GM23338 (cell line): ENCODE measurements around the gene UTS2. TPM values are rescaled to one million over a fixed set of nuclear protein-coding genes. Genes with fewer than 3 reads are reported as not detected.

Source experiments
- ATAC-seq: fragments of 200-7000 bp; cut with Tn5 transposase; 3 replicates; pipeline ENCODE4 v1.9.1; 2020
- DNase-seq: peaks from one replicate; pipeline ENCODE4 v3.0.0-alpha.2; 2015; ENCODE audit warnings: low spot score
- H2AFZ ChIP-seq: fragments of 200-600 bp; sonication (generic); 2 replicates; pipeline ENCODE4 v1.8.0; 2016; ENCODE audit warnings: antibody characterized with exemption, mild to moderate bottlenecking, moderate library complexity
- H3F3A ChIP-seq: fragments of 200-600 bp; sonication (generic); replicated peaks from 2 replicates; pipeline ENCODE4 v1.8.0; 2017; ENCODE audit warnings: antibody characterized with exemption, mixed run types, low read depth
- H3K27ac ChIP-seq: fragments of 200-600 bp; sonication (generic); 2 replicates; pipeline ENCODE4 v1.6.1; 2016; ENCODE audit warnings: low read depth
- H3K27me3 ChIP-seq: fragments of 200-600 bp; sonication (generic); 2 replicates; pipeline ENCODE4 v1.8.0; 2016; ENCODE audit warnings: mild to moderate bottlenecking, mixed run types, moderate library complexity; ENCODE audit not compliant: insufficient read depth
- H3K36me3 ChIP-seq: fragments of 200-600 bp; sonication (generic); 2 replicates; pipeline ENCODE4 v1.8.0; 2016; ENCODE audit warnings: mild to moderate bottlenecking; ENCODE audit not compliant: insufficient read depth
- H3K4me1 ChIP-seq: fragments of 200-600 bp; sonication (generic); 2 replicates; pipeline ENCODE4 v1.8.0; 2016; ENCODE audit warnings: mild to moderate bottlenecking, moderate library complexity; ENCODE audit not compliant: insufficient read depth
- H3K4me2 ChIP-seq: fragments of 200-600 bp; sonication (generic); 2 replicates; pipeline ENCODE4 v1.7.1; 2017; ENCODE audit warnings: mixed run types
- H3K4me3 ChIP-seq: fragments of 200-600 bp; sonication (generic); 2 replicates; pipeline ENCODE4 v1.6.1; 2016; ENCODE audit warnings: mixed run types
- H3K79me2 ChIP-seq: fragments of 200-600 bp; sonication (generic); replicated peaks from 2 replicates; pipeline ENCODE4 v1.8.0; 2017; ENCODE audit warnings: mild to moderate bottlenecking; ENCODE audit not compliant: insufficient read depth
- H3K9me2 ChIP-seq: fragments of 200-600 bp; sonication (generic); 2 replicates; pipeline ENCODE4 v1.8.0; 2017; ENCODE audit not compliant: insufficient read depth
- H4K20me1 ChIP-seq: fragments of 200-600 bp; sonication (generic); replicated peaks from 2 replicates; pipeline ENCODE4 v1.8.0; 2017; ENCODE audit warnings: mild to moderate bottlenecking; ENCODE audit not compliant: insufficient read depth
- H3K27ac Mint-ChIP-seq: 2 replicates; pipeline ENCODE4 v1.8.0; 2020; ENCODE audit warnings: inconsistent platforms, mild to moderate bottlenecking, moderate library complexity, mixed read lengths
- H3K27me3 Mint-ChIP-seq: 3 replicates; pipeline ENCODE4 v1.8.0; 2022; ENCODE audit warnings: low read depth, mild to moderate bottlenecking, moderate library complexity, mixed read lengths, inconsistent platforms; ENCODE audit not compliant: insufficient read depth, poor library complexity
- H3K36me3 Mint-ChIP-seq: 3 replicates; pipeline ENCODE4 v1.8.0; 2021; ENCODE audit warnings: low read depth, mild to moderate bottlenecking, inconsistent platforms, moderate library complexity, mixed read lengths
- H3K4me1 Mint-ChIP-seq: 3 replicates; pipeline ENCODE4 v1.8.0; 2020; ENCODE audit warnings: mild to moderate bottlenecking, inconsistent platforms, mixed read lengths
- H3K4me3 Mint-ChIP-seq: 3 replicates; pipeline ENCODE4 v1.8.0; 2021; ENCODE audit warnings: moderate library complexity, mild to moderate bottlenecking, inconsistent platforms, mixed read lengths
- H3K9me3 Mint-ChIP-seq: 3 replicates; pipeline ENCODE4 v1.8.0; 2020; ENCODE audit warnings: moderate library complexity, mild to moderate bottlenecking, inconsistent platforms, mixed read lengths
- CREB1 ChIP-seq: fragments of 250-450 bp; sonication (Bioruptor Pico); IDR thresholded peaks from 2 replicates; pipeline ENCODE4 v1.5.0; 2020; ENCODE audit warnings: low read depth, mild to moderate bottlenecking, moderate library complexity
- EZH2 ChIP-seq: fragments of 200-600 bp; sonication (generic); IDR thresholded peaks from one replicate; pipeline ENCODE4 v1.8.0; 2017; ENCODE audit warnings: antibody characterized with exemption, mild to moderate bottlenecking, low read depth; ENCODE audit not compliant: unreplicated experiment
- EZH2phosphoT487 ChIP-seq: fragments of 200-600 bp; sonication (generic); IDR thresholded peaks from one replicate; pipeline ENCODE4 v1.8.1; 2018; ENCODE audit warnings: antibody characterized with exemption; ENCODE audit not compliant: unreplicated experiment
- JUNB ChIP-seq: IDR thresholded peaks from one replicate; pipeline ENCODE4 v1.6.1; 2016; ENCODE audit warnings: antibody characterized with exemption; ENCODE audit not compliant: unreplicated experiment
- NANOG ChIP-seq: IDR thresholded peaks from 2 replicates; pipeline ENCODE4 v1.6.1; 2016; ENCODE audit warnings: antibody characterized with exemption, borderline replicate concordance
- POLR2AphosphoS5 ChIP-seq: IDR thresholded peaks from 2 replicates; pipeline ENCODE4 v1.6.1; 2016; ENCODE audit warnings: antibody characterized with exemption, low read depth
- REST ChIP-seq: IDR thresholded peaks from one replicate; pipeline ENCODE4 v1.6.1; 2018; ENCODE audit warnings: antibody characterized with exemption; ENCODE audit not compliant: unreplicated experiment
- STAT1 ChIP-seq: IDR thresholded peaks from one replicate; pipeline ENCODE4 v1.6.1; 2016; ENCODE audit warnings: antibody characterized with exemption; ENCODE audit not compliant: unreplicated experiment
- ZNF114 ChIP-seq: fragments of 250-450 bp; sonication (Bioruptor Pico); IDR thresholded peaks from 2 replicates; pipeline ENCODE4 v1.5.0; 2020; ENCODE audit warnings: mild to moderate bottlenecking, moderate library complexity
- ZNF331 ChIP-seq: fragments of 250-450 bp; sonication (Bioruptor Pico); IDR thresholded peaks from 2 replicates; pipeline ENCODE4 v1.5.0; 2020; ENCODE audit warnings: low read depth, mild to moderate bottlenecking, moderate library complexity
- polyA plus RNA-seq: library from polyadenylated mRNA; unstranded; fragments of >200 nt; fragmentation: Nextera tagmentation; extraction: Ambion mirVana; gene quantifications from 2 replicates; pipeline ENCODE4 v1.2.1, GENCODE V29; 2016
- total RNA-seq: library from RNA; depleted of rRNA; stranded (reverse); fragments of >200 nt; shearing (Covaris generic); gene quantifications from 2 replicates; pipeline ENCODE4 v1.2.3, GENCODE V29; 2014
- TF ChIP-seq, protein P1 (sequence below): IDR thresholded peaks from 2 replicates; pipeline ENCODE4 v1.6.1; 2016; ENCODE audit warnings: antibody characterized with exemption
- TF ChIP-seq, protein P2 (sequence below), 2 experiments: fragments of 200-600 bp in 1 of 2; sonication (generic) in 1 of 2; conservative IDR thresholded peaks; 2 replicates each; pipeline versions ENCODE4 v1.5.1 to v1.6.1; 2016 to 2017; ENCODE audit warnings: antibody characterized with exemption in 2 of 2, low read depth in 2 of 2, mild to moderate bottlenecking in 2 of 2, moderate library complexity in 1 of 2
- TF ChIP-seq, protein P3 (sequence below): fragments of 250-450 bp; sonication (Bioruptor Pico); IDR thresholded peaks from 2 replicates; pipeline ENCODE4 v1.5.0; 2020; ENCODE audit warnings: mild to moderate bottlenecking, moderate library complexity

UTS2 gene
- total and polyA plus RNA-seq, 2 experiments from 2014 or later = not detected

DNA sequence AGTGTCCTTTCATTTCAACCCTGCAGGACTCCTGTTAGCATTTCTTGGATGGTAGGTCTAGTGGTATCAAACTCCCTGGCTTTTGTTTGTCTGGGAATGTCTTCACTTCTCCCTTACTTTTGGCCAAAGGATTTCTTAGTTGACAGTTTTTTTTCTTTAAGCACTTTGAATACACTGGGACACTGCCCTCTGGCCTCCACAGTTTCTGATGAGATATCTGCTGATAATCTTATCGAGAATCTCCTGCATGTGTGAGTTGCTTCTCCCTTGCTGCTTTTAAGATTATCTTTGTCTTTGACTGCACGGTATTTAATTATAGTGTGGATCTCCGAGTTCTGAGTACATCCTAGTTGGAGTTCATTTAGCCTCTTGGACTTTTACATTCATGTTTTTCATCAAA lies 13.3 kb downstream of the UTS2 start:
- DNase-seq = no peak
- Histone ChIP-seq H3F3A (no peaks in the 10 kb centered on the region), H3K36me3 (peaks cover 38% of the 10 kb centered on the region), H3K79me2 (no peaks in the 10 kb centered on the region), H3K4me1 (no peaks in the 10 kb centered on the region), H2AFZ (no peak overlapping the region), H3K4me3 (no peak overlapping the region), H3K9me2 (no peaks in the 10 kb centered on the region), H4K20me1 (no peaks in the 10 kb centered on the region; the same call in 1 of the 2 replicates), H3K27ac (no peak overlapping the region), H3K27me3 (no peaks in the 10 kb centered on the region), H3K4me2 (no peak overlapping the region)
- no peaks in the 10 kb centered on the region for H3K4me1 Mint-ChIP-seq
- no peak for ATAC-seq
- H3K9me3 Mint-ChIP-seq = peaks cover 12% of the 10 kb centered on the region; the same call in 2 of the 3 replicates
- peaks cover 52% of the 10 kb centered on the region for H3K36me3 Mint-ChIP-seq
- TF ChIP-seq JUNB = no peak
- no peak for TF ChIP-seq ZNF331 (CRISPR knock-in tag)
- TF ChIP-seq STAT1 = no peak
- TF ChIP-seq, protein P1, sequence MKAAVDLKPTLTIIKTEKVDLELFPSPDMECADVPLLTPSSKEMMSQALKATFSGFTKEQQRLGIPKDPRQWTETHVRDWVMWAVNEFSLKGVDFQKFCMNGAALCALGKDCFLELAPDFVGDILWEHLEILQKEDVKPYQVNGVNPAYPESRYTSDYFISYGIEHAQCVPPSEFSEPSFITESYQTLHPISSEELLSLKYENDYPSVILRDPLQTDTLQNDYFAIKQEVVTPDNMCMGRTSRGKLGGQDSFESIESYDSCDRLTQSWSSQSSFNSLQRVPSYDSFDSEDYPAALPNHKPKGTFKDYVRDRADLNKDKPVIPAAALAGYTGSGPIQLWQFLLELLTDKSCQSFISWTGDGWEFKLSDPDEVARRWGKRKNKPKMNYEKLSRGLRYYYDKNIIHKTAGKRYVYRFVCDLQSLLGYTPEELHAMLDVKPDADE = no peak
- no peak for TF ChIP-seq ZNF114
- TF ChIP-seq NANOG = no peak
- TF ChIP-seq, protein P2, sequence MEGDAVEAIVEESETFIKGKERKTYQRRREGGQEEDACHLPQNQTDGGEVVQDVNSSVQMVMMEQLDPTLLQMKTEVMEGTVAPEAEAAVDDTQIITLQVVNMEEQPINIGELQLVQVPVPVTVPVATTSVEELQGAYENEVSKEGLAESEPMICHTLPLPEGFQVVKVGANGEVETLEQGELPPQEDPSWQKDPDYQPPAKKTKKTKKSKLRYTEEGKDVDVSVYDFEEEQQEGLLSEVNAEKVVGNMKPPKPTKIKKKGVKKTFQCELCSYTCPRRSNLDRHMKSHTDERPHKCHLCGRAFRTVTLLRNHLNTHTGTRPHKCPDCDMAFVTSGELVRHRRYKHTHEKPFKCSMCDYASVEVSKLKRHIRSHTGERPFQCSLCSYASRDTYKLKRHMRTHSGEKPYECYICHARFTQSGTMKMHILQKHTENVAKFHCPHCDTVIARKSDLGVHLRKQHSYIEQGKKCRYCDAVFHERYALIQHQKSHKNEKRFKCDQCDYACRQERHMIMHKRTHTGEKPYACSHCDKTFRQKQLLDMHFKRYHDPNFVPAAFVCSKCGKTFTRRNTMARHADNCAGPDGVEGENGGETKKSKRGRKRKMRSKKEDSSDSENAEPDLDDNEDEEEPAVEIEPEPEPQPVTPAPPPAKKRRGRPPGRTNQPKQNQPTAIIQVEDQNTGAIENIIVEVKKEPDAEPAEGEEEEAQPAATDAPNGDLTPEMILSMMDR (conservative IDR thresholded peaks at IDR 0.05; ENCODE audit: low read depth in 2 of 2) = no peak
- no peak for TF ChIP-seq POLR2AphosphoS5
- TF ChIP-seq EZH2 = no peak
- no peak for TF ChIP-seq EZH2phosphoT487
- TF ChIP-seq REST = no peak
- TF ChIP-seq, protein P3, sequence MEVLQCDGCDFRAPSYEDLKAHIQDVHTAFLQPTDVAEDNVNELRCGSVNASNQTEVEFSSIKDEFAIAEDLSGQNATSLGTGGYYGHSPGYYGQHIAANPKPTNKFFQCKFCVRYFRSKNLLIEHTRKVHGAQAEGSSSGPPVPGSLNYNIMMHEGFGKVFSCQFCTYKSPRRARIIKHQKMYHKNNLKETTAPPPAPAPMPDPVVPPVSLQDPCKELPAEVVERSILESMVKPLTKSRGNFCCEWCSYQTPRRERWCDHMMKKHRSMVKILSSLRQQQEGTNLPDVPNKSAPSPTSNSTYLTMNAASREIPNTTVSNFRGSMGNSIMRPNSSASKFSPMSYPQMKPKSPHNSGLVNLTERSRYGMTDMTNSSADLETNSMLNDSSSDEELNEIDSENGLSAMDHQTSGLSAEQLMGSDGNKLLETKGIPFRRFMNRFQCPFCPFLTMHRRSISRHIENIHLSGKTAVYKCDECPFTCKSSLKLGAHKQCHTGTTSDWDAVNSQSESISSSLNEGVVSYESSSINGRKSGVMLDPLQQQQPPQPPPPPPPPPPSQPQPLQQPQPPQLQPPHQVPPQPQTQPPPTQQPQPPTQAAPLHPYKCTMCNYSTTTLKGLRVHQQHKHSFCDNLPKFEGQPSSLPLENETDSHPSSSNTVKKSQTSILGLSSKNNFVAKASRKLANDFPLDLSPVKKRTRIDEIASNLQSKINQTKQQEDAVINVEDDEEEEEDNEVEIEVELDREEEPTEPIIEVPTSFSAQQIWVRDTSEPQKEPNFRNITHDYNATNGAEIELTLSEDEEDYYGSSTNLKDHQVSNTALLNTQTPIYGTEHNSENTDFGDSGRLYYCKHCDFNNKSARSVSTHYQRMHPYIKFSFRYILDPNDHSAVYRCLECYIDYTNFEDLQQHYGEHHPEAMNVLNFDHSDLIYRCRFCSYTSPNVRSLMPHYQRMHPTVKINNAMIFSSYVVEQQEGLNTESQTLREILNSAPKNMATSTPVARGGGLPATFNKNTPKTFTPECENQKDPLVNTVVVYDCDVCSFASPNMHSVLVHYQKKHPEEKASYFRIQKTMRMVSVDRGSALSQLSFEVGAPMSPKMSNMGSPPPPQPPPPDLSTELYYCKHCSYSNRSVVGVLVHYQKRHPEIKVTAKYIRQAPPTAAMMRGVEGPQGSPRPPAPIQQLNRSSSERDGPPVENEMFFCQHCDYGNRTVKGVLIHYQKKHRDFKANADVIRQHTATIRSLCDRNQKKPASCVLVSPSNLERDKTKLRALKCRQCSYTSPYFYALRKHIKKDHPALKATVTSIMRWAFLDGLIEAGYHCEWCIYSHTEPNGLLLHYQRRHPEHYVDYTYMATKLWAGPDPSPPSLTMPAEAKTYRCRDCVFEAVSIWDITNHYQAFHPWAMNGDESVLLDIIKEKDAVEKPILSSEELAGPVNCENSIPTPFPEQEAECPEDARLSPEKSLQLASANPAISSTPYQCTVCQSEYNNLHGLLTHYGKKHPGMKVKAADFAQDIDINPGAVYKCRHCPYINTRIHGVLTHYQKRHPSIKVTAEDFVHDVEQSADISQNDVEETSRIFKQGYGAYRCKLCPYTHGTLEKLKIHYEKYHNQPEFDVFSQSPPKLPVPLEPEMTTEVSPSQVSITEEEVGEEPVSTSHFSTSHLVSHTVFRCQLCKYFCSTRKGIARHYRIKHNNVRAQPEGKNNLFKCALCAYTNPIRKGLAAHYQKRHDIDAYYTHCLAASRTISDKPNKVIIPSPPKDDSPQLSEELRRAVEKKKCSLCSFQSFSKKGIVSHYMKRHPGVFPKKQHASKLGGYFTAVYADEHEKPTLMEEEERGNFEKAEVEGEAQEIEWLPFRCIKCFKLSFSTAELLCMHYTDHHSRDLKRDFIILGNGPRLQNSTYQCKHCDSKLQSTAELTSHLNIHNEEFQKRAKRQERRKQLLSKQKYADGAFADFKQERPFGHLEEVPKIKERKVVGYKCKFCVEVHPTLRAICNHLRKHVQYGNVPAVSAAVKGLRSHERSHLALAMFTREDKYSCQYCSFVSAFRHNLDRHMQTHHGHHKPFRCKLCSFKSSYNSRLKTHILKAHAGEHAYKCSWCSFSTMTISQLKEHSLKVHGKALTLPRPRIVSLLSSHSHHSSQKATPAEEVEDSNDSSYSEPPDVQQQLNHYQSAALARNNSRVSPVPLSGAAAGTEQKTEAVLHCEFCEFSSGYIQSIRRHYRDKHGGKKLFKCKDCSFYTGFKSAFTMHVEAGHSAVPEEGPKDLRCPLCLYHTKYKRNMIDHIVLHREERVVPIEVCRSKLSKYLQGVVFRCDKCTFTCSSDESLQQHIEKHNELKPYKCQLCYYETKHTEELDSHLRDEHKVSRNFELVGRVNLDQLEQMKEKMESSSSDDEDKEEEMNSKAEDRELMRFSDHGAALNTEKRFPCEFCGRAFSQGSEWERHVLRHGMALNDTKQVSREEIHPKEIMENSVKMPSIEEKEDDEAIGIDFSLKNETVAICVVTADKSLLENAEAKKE (CRISPR knock-in tag) = no peak
- TF ChIP-seq CREB1 (CRISPR knock-in tag) = no peak
- H3K4me3 Mint-ChIP-seq = no peak overlapping the region
- H3K27me3 Mint-ChIP-seq = peaks cover 1% of the 10 kb centered on the region
- no peak overlapping the region for H3K27ac Mint-ChIP-seq
